GM18519 (cell line): ENCODE measurements around the gene MYL6B.

ENCODE experiments used
- ATAC-seq: cut with Tn5 transposase; IDR thresholded peaks from one replicate; pipeline ENCODE4 v1.9.1; 2021; ENCODE audit warnings: mild to moderate bottlenecking, moderate library complexity; ENCODE audit not compliant: unreplicated experiment, low FRiP score

MYL6B gene

GRCh38 chr12:56204275-56204674 is 51.9 kb downstream of the MYL6B start:
- no peak for ATAC-seq

- no peak for ATAC-seq
Observed at GRCh38 chr12:56205445-56205844, 53.1 kb downstream of the MYL6B start.

GRCh38 chr12:56206452-56207166 is 54.2 kb downstream of the MYL6B start:
- ATAC-seq = no peak
